SK-N-SH treated with all-trans-retinoic acid at 6 μM for 48 hours (cell line): ENCODE measurements around the gene FKBP4.

ENCODE experiments used
- ATAC-seq: fragments of 200-7000 bp; cut with Tn5 transposase; 3 replicates; pipeline ENCODE4 v1.9.1; 2020; ENCODE audit warnings: mild to moderate bottlenecking, moderate library complexity
- ARNTL ChIP-seq: fragments of 450-650 bp; formaldehyde crosslinking; IDR thresholded peaks from 2 replicates; pipeline ENCODE4 v1.5.0; 2020; ENCODE audit warnings: low read depth, mild to moderate bottlenecking, moderate library complexity, borderline replicate concordance
- BACH2 ChIP-seq: fragments of 250-450 bp; sonication (Bioruptor Pico); IDR thresholded peaks from 2 replicates; pipeline ENCODE4 v1.9.0; 2021; ENCODE audit warnings: mild to moderate bottlenecking, borderline replicate concordance
- CSRNP3 ChIP-seq: fragments of 250-450 bp; sonication (Bioruptor Pico); IDR thresholded peaks from 2 replicates; pipeline ENCODE4 v1.5.1; 2021; ENCODE audit warnings: mild to moderate bottlenecking, moderate library complexity
- ESRRG ChIP-seq: fragments of 250-450 bp; sonication (Bioruptor Pico); IDR thresholded peaks from 2 replicates; pipeline ENCODE4 v1.6.1; 2021; ENCODE audit warnings: mild to moderate bottlenecking
- GLIS3 ChIP-seq: fragments of 250-450 bp; sonication (Bioruptor Pico); IDR thresholded peaks from 2 replicates; pipeline ENCODE4 v1.5.0; 2020; ENCODE audit warnings: mild to moderate bottlenecking, moderate library complexity
- ISL1 ChIP-seq: fragments of 250-450 bp; sonication (Bioruptor Pico); IDR thresholded peaks from 2 replicates; pipeline ENCODE4 v2.1.2; 2022; ENCODE audit warnings: mild to moderate bottlenecking, moderate library complexity
- PATZ1 ChIP-seq: fragments of 250-450 bp; sonication (Bioruptor Pico); IDR thresholded peaks from 2 replicates; pipeline ENCODE4 v1.8.0; 2020; ENCODE audit warnings: mild to moderate bottlenecking, moderate library complexity, borderline replicate concordance
- PPARA ChIP-seq: fragments of 250-450 bp; sonication (Bioruptor Pico); IDR thresholded peaks from 2 replicates; pipeline ENCODE4 v1.5.0; 2020; ENCODE audit warnings: mild to moderate bottlenecking, borderline replicate concordance
- RARB ChIP-seq: fragments of 250-450 bp; sonication (Bioruptor Pico); IDR thresholded peaks from 2 replicates; pipeline ENCODE4 v1.8.0; 2021; ENCODE audit warnings: mild to moderate bottlenecking, moderate library complexity
- SNAI2 ChIP-seq: fragments of 250-450 bp; sonication (Bioruptor Pico); IDR thresholded peaks from 2 replicates; pipeline ENCODE4 v1.5.0; 2020; ENCODE audit warnings: mild to moderate bottlenecking, moderate library complexity
- TCF4 ChIP-seq: fragments of 250-450 bp; sonication (Bioruptor Pico); IDR thresholded peaks from 2 replicates; pipeline ENCODE4 v1.8.0; 2021; ENCODE audit warnings: mild to moderate bottlenecking, moderate library complexity, borderline replicate concordance
- TOX ChIP-seq: fragments of 250-450 bp; sonication (Bioruptor Pico); IDR thresholded peaks from 2 replicates; pipeline ENCODE4 v1.8.0; 2021; ENCODE audit warnings: mild to moderate bottlenecking, moderate library complexity, borderline replicate concordance
- ZC3H10 ChIP-seq: fragments of 250-450 bp; sonication (Bioruptor Pico); IDR thresholded peaks from 2 replicates; pipeline ENCODE4 v1.5.1; 2021; ENCODE audit warnings: mild to moderate bottlenecking, moderate library complexity
- ZFP3 ChIP-seq: fragments of 250-450 bp; sonication (Bioruptor Pico); IDR thresholded peaks from 2 replicates; pipeline ENCODE4 v1.5.0; 2020; ENCODE audit warnings: mild to moderate bottlenecking, moderate library complexity
- ZNF565 ChIP-seq: fragments of 450-650 bp; formaldehyde crosslinking; conservative IDR thresholded peaks from 2 replicates; pipeline ENCODE4 v1.5.0; 2020; ENCODE audit warnings: low read depth, mild to moderate bottlenecking, moderate library complexity
- ZNF70 ChIP-seq: fragments of 450-650 bp; formaldehyde crosslinking; IDR thresholded peaks from 2 replicates; pipeline ENCODE4 v1.5.0; 2020; ENCODE audit warnings: mild to moderate bottlenecking, moderate library complexity
- ZNF8 ChIP-seq: fragments of 450-650 bp; formaldehyde crosslinking; IDR thresholded peaks from 2 replicates; pipeline ENCODE4 v1.5.0; 2020; ENCODE audit warnings: mild to moderate bottlenecking, moderate library complexity
- TF ChIP-seq, protein P1 (sequence below): fragments of 250-450 bp; sonication (Bioruptor Pico); IDR thresholded peaks from 2 replicates; pipeline ENCODE4 v1.8.0; 2021; ENCODE audit warnings: low read depth, mild to moderate bottlenecking, moderate library complexity, borderline replicate concordance
- TF ChIP-seq, protein P2 (sequence below): fragments of 250-450 bp; sonication (Bioruptor Pico); IDR thresholded peaks from 2 replicates; pipeline ENCODE4 v1.5.1; 2020; ENCODE audit warnings: low read depth, mild to moderate bottlenecking, moderate library complexity

FKBP4 gene

GRCh38 chr12:2753536-2753935, 41.2 kb upstream of the FKBP4 start (continued):
- no peak for TF ChIP-seq CSRNP3
- TF ChIP-seq TCF4 (CRISPR knock-in tag): no peak
- TF ChIP-seq ISL1 (CRISPR knock-in tag): no peak
- TF ChIP-seq ZNF70: no peak
- no peak for TF ChIP-seq GLIS3 (CRISPR knock-in tag)
- no peak for TF ChIP-seq ESRRG (CRISPR knock-in tag)
- TF ChIP-seq BACH2: no peak
- TF ChIP-seq PPARA: no peak
- TF ChIP-seq SNAI2 (CRISPR knock-in tag): no peak

GRCh38 chr12:2754208-2754607, 40.6 kb upstream of the FKBP4 start:
- TF ChIP-seq TOX (no peak), ESRRG (CRISPR knock-in tag) (no peak), ZFP3 (CRISPR knock-in tag) (no peak), ZNF70 (no peak), ISL1 (CRISPR knock-in tag) (no peak), ZC3H10 (CRISPR knock-in tag) (no peak), ZNF565 (no peak), BACH2 (no peak), ZNF8 (CRISPR knock-in tag) (no peak), ARNTL (CRISPR knock-in tag) (no peak), PATZ1 (no peak)
- TF ChIP-seq, protein P1, sequence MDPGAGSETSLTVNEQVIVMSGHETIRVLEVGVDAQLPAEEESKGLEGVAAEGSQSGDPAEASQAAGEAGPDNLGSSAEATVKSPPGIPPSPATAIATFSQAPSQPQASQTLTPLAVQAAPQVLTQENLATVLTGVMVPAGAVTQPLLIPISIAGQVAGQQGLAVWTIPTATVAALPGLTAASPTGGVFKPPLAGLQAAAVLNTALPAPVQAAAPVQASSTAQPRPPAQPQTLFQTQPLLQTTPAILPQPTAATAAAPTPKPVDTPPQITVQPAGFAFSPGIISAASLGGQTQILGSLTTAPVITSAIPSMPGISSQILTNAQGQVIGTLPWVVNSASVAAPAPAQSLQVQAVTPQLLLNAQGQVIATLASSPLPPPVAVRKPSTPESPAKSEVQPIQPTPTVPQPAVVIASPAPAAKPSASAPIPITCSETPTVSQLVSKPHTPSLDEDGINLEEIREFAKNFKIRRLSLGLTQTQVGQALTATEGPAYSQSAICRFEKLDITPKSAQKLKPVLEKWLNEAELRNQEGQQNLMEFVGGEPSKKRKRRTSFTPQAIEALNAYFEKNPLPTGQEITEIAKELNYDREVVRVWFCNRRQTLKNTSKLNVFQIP (CRISPR knock-in tag): no peak
- TF ChIP-seq, protein P2, sequence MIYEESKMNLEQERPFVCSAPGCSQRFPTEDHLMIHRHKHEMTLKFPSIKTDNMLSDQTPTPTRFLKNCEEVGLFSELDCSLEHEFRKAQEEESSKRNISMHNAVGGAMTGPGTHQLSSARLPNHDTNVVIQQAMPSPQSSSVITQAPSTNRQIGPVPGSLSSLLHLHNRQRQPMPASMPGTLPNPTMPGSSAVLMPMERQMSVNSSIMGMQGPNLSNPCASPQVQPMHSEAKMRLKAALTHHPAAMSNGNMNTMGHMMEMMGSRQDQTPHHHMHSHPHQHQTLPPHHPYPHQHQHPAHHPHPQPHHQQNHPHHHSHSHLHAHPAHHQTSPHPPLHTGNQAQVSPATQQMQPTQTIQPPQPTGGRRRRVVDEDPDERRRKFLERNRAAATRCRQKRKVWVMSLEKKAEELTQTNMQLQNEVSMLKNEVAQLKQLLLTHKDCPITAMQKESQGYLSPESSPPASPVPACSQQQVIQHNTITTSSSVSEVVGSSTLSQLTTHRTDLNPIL (CRISPR knock-in tag): no peak
- TF ChIP-seq, all 23 proteins: peak for 0
- ATAC-seq: no peak

- no peak for ATAC-seq
Observed at GRCh38 chr12:2756756-2757155, 38.0 kb upstream of the FKBP4 start.

More at GRCh38 chr12:2756756-2757155, 38.0 kb upstream of the FKBP4 start:
- TF ChIP-seq ESRRG (CRISPR knock-in tag) (no peak), SNAI2 (CRISPR knock-in tag) (no peak), ZNF565 (no peak), RARB (CRISPR knock-in tag) (no peak), PATZ1 (no peak)
- TF ChIP-seq, protein P1 (CRISPR knock-in tag): no peak
